HepG2 (cell line): Measurements from ENCODE around the gene KIAA1191. TPM values are rescaled to one million over a fixed set of nuclear protein-coding genes. Genes with fewer than 3 reads are reported as not detected.

Source experiments
- ATAC-seq: fragments of 200-7000 bp; cut with Tn5 transposase; 3 replicates; pipeline ENCODE4 v1.9.1; 2020; ENCODE audit warnings: mild to moderate bottlenecking, moderate library complexity
- BruUV-seq: library from RNA; stranded (reverse); fragments of 400-500 nt; replicated peaks from 2 replicates; lab custom pipeline; 2021; lab: Mats Ljungman, UMichigan
- CTCF ChIA-PET: fragments of 300-600 bp; formaldehyde crosslinking; extraction: SDS; loops from one replicate; lab custom pipeline; 2021; ENCODE audit warnings: low total read pairs, inconsistent platforms, low intra/inter-chr PET ratio; lab: Yijun Ruan, JAX
- POLR2A ChIA-PET: fragments of 350-600 bp; sonication (Branson Sonifier 250); formaldehyde crosslinking; loops from one replicate; lab custom pipeline; 2020; ENCODE audit warnings: antibody characterized with exemption, inconsistent platforms; lab: Yijun Ruan, JAX
- DNase-seq: peaks from one replicate; pipeline ENCODE4 v3.0.0-alpha.2; 2015; ENCODE audit warnings: low spot score
- FAIRE-seq: peaks from 3 replicates; lab custom pipeline; 2011; peaks lifted over from hg19 to GRCh38; lab: Jason Lieb, UNC
- H2AFZ ChIP-seq: one replicate; pipeline ENCODE4 v1.6.1; 2011; ENCODE audit warnings: low read length, inconsistent platforms
- H3K27ac ChIP-seq: fragments of 300-600 bp; 3 replicates; pipeline ENCODE4 v1.8.0; 2011; ENCODE audit warnings: mixed run types, mild to moderate bottlenecking, mixed read lengths, low read length, inconsistent platforms; ENCODE audit not compliant: insufficient read depth; ENCODE audit errors: extremely low read length
- H3K27me3 ChIP-seq, 2 experiments: fragments of 200-600 bp in 1 of 2; 2 replicates in 1 of 2; 3 replicates in 1 of 2; pipeline versions ENCODE4 v1.6.0 to v1.8.0; 2011; ENCODE audit warnings: low read length in 2 of 2, mild to moderate bottlenecking in 2 of 2, moderate library complexity in 2 of 2, inconsistent platforms in 1 of 2; ENCODE audit not compliant: insufficient read depth in 2 of 2, control insufficient read depth in 1 of 2
- H3K36me3 ChIP-seq, 2 experiments: fragments of 200-600 bp in 1 of 2; replicated peaks in 1 of 2; 2 replicates in 1 of 2; 3 replicates in 1 of 2; pipeline versions ENCODE4 v1.5.1 to v1.8.0; 2011; ENCODE audit warnings: low read length in 2 of 2, inconsistent platforms in 1 of 2; ENCODE audit not compliant: insufficient read depth in 2 of 2, control insufficient read depth in 1 of 2
- H3K4me1 ChIP-seq: 2 replicates; pipeline ENCODE4 v1.5.1; 2012; ENCODE audit warnings: low read length, inconsistent platforms; ENCODE audit not compliant: insufficient read depth
- H3K4me2 ChIP-seq: 2 replicates; pipeline ENCODE4 v1.6.0; 2011; ENCODE audit warnings: low read depth, low read length, inconsistent platforms
- H3K4me3 ChIP-seq, 3 experiments: fragments of 200-600 bp in 1 of 3; sonication (generic), shearing (Covaris generic) in 1 of 3; replicated peaks in 1 of 3; 2 replicates each; pipeline ENCODE4 v1.5.1; 2011 to 2016; ENCODE audit warnings: low read length in 3 of 3, inconsistent platforms in 2 of 3, low read depth in 2 of 3, mild to moderate bottlenecking in 2 of 3, control low read depth in 1 of 3, mixed read lengths in 1 of 3; ENCODE audit not compliant: insufficient read depth in 1 of 3
- H3K79me2 ChIP-seq: one replicate; pipeline ENCODE4 v1.6.1; 2011; ENCODE audit warnings: low read length, inconsistent platforms; ENCODE audit not compliant: insufficient read depth
- H3K9ac ChIP-seq: 2 replicates; pipeline ENCODE4 v1.6.0; 2011; ENCODE audit warnings: mild to moderate bottlenecking, low read depth, low read length, inconsistent platforms; ENCODE audit not compliant: insufficient read depth
- H3K9me3 ChIP-seq: 2 replicates; pipeline ENCODE4 v1.5.1; 2012; ENCODE audit warnings: mild to moderate bottlenecking, low read length
- H4K20me1 ChIP-seq: 2 replicates; pipeline ENCODE4 v1.6.0; 2011; ENCODE audit warnings: inconsistent platforms, mild to moderate bottlenecking, low read length, moderate library complexity; ENCODE audit not compliant: insufficient read depth
- TFDP2 ChIP-seq: sonication (generic); formaldehyde crosslinking; IDR thresholded peaks from 2 replicates; pipeline ENCODE4 v1.4.0; 2020; ENCODE audit warnings: missing genetic modification reagents
- ZBTB39 ChIP-seq: sonication (generic); formaldehyde crosslinking; IDR thresholded peaks from 2 replicates; pipeline ENCODE4 v1.5.0; 2020; ENCODE audit warnings: missing genetic modification reagents
- ZNF432 ChIP-seq: sonication (generic); formaldehyde crosslinking; IDR thresholded peaks from 2 replicates; pipeline ENCODE4 v1.5.0; 2020; ENCODE audit warnings: missing genetic modification reagents, mild to moderate bottlenecking, borderline replicate concordance
- ZSCAN20 ChIP-seq: sonication (generic); formaldehyde crosslinking; IDR thresholded peaks from 2 replicates; pipeline ENCODE4 v1.4.0; 2020; ENCODE audit warnings: missing genetic modification reagents, mild to moderate bottlenecking, borderline replicate concordance
- WGBS: methylation state at CpG from one replicate; pipeline ENCODE4 v1.1.6; 2017; ENCODE audit warnings: low lambda C conversion rate; 5-methylcytosine and 5-hydroxymethylcytosine counted together
- in situ Hi-C: cut with HindIII; loops from 2 replicates; pipeline ENCODE4 v1.10.0; 2017; ENCODE audit warnings: low pct_unique_long_range_greater_than_20kb; ENCODE audit not compliant: extremely low pct_ligation_motif_present
- intact Hi-C: fragments of 100-400 bp; cut with micrococcal nuclease; formaldehyde crosslinking; loops from one replicate; pipeline ENCODE4 v1.10.0; 2022; ENCODE audit not compliant: unreplicated experiment
- polyA plus RNA-seq, 8 experiments: library from polyadenylated mRNA; depleted of rRNA in 3 of 8; stranded (reverse) in 7 of 8; unstranded in 1 of 8; fragments of >200 nt; fragmentation: Illumina TruSeq in 4 of 8; extraction: Trizol in 4 of 8; gene quantifications; 2 replicates each; pipeline versions ENCODE4 v1.2.1 to v1.2.3, GENCODE V29; 2011 to 2016; ENCODE audit warnings: low read depth in 4 of 8, missing spikeins in 1 of 8, mixed read lengths in 1 of 8; ENCODE audit not compliant: insufficient read depth in 1 of 8
- total RNA-seq, 5 experiments: library from RNA; depleted of rRNA; stranded (reverse); fragments of >200 nt; fragmentation: Illumina TruSeq; extraction: Trizol; gene quantifications; 2 replicates each; pipeline ENCODE4 v1.2.3, GENCODE V29; 2016; ENCODE audit warnings: low read depth in 1 of 5

Gene KIAA1191
- total and polyA plus RNA-seq, 2 of the 13 experiments (the other 11 are each of a cell fraction or from before 2014, with no cell fraction given): 63.6 to 103 TPM

DNA sequence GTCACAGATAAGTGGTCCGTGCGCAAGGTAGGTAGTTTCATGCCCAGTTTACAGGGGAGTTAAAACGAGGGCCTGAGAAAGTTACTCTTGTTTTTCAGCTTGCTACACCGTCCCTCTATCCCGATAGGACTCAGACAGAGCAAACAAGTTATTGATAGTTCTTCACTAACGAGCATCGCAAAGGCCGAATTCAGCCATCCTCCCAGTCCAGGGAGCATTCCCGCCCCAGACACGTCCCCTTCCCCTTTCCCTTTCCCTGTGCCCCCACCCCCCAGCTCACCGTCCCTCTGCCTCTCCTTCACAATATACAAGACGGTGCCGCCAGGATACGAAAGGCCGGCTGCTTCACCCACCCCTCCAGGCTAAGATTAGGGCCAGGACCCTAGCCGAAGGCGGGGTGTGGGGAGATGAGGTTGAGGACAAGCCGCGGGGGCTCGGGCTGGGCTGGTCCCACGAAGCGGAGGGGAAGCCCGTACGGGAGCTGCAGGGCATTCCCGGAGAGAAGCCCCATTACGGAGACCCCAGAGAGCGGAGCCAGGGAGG, 599 bp downstream of the KIAA1191 start (continued):
- peak; percentile 10; the same call in 1 of the 2 replicates for TF ChIP-seq ZBTB39 (CRISPR knock-in tag)

DNA sequence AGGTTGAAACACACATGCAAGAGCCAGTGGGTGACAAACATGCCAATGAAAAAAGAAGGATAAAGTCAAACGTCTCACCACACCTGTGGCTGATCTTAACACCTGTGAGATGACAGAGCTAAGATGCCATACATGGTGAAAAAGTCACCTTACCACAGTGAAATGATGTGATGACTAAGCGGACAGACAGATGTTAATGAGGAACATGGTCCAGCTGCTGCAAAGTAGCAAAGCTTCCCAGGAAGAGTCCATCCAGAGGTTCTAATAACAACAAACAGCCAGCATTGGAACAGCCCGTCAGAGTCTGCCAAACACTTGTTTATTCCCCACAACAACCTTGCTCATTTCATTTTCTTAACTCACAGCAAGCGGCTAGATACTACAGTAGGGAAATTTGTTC, 1.9 kb downstream of the KIAA1191 start:
- ATAC-seq (no peak), DNase-seq (no peak), FAIRE-seq (no peak)
- Histone ChIP-seq H3K4me2 (peak overlapping the region; percentile 89), H3K9me3 (no peaks in the 10 kb centered on the region), H3K27ac (no peak overlapping the region), H3K27me3 (peaks cover under 1 to 1% of the 10 kb centered on the region in 2 experiments; a peak in 3 of 5 replicates), H2AFZ (no peak overlapping the region), H3K4me1 (peaks cover 41% of the 10 kb centered on the region), H4K20me1 (peaks cover 16% of the 10 kb centered on the region), H3K9ac (no peak overlapping the region), H3K36me3 (peaks cover 5 to 40% of the 10 kb centered on the region in 2 experiments), H3K4me3 (no peak overlapping the region), H3K79me2 (peaks cover 53% of the 10 kb centered on the region)
- BruUV-seq: TSS peak; percentile 32
- no peak for TF ChIP-seq ZNF432 (CRISPR knock-in tag)
- TF ChIP-seq ZSCAN20 (CRISPR knock-in tag): no peak
- no peak for TF ChIP-seq TFDP2
- intact Hi-C loops (no loop called here), in situ Hi-C loops (no loop called here)
- ChIA-PET POLR2A (interaction anchor here (0.7 to 3.9 kb wide), 3 partner anchors 13 to 59 kb away, joined by 5 to 37 read pairs (median 7); no protein-coding TSS in a partner anchor), CTCF (no interaction called here)
- WGBS: 89% methylated on average over 4 of the region's 4 CpGs
